HepG2 (cell line): ENCODE results near the gene SNRPD3. TPM values are rescaled to one million over a fixed set of nuclear protein-coding genes. Genes with fewer than 3 reads are reported as not detected.

Source experiments
- CHCHD3 ChIP-seq: sonication (generic); formaldehyde crosslinking; IDR thresholded peaks from 2 replicates; pipeline ENCODE4 v1.8.0; 2022; ENCODE audit warnings: mild to moderate bottlenecking, missing genetic modification reagents, moderate library complexity
- CREM ChIP-seq, 2 experiments: sonication (generic) in 1 of 2; formaldehyde crosslinking in 1 of 2; IDR thresholded peaks; 2 replicates each; pipeline versions ENCODE4 v1.4.0 to v1.6.1; 2016 to 2020; ENCODE audit warnings: antibody characterized with exemption in 1 of 2, mild to moderate bottlenecking in 1 of 2, missing genetic modification reagents in 1 of 2
- GTF3A ChIP-seq: sonication (generic); formaldehyde crosslinking; conservative IDR thresholded peaks from 2 replicates; pipeline ENCODE4 v1.4.0; 2020; ENCODE audit warnings: mild to moderate bottlenecking, missing genetic modification reagents
- NFKB2 ChIP-seq: sonication (generic); formaldehyde crosslinking; IDR thresholded peaks from 2 replicates; pipeline ENCODE4 v1.4.0; 2020; ENCODE audit warnings: missing genetic modification reagents, borderline replicate concordance
- RBFOX2 ChIP-seq: fragments of 200-400 bp; formaldehyde crosslinking; IDR thresholded peaks from 2 replicates; pipeline ENCODE4 v1.6.1; 2017; ENCODE audit warnings: low read depth, mild to moderate bottlenecking, low read length
- RELA ChIP-seq: sonication (generic); formaldehyde crosslinking; IDR thresholded peaks from 2 replicates; pipeline ENCODE4 v1.4.0; 2020; ENCODE audit warnings: missing genetic modification reagents
- RNF219 ChIP-seq: sonication (generic); formaldehyde crosslinking; IDR thresholded peaks from 2 replicates; pipeline ENCODE4 v1.5.0; 2020; ENCODE audit warnings: mild to moderate bottlenecking, missing genetic modification reagents
- SETDB1 ChIP-seq: sonication (generic); formaldehyde crosslinking; IDR thresholded peaks from 2 replicates; pipeline ENCODE4 v1.5.1; 2020; ENCODE audit warnings: missing genetic modification reagents, mild to moderate bottlenecking, borderline replicate concordance
- STAG1 ChIP-seq: sonication (generic); formaldehyde crosslinking; IDR thresholded peaks from 2 replicates; pipeline ENCODE4 v1.4.0; 2020; ENCODE audit warnings: missing genetic modification reagents
- TBL1XR1 ChIP-seq: fragments of 150-350 bp; IDR thresholded peaks from 2 replicates; pipeline ENCODE4 v1.6.1; 2014; ENCODE audit warnings: borderline replicate concordance, low read length; ENCODE audit not compliant: partially characterized antibody
- UBTF ChIP-seq: sonication (generic); formaldehyde crosslinking; IDR thresholded peaks from 2 replicates; pipeline ENCODE4 v1.4.0; 2020; ENCODE audit warnings: mild to moderate bottlenecking, missing genetic modification reagents
- ZFY ChIP-seq: sonication (generic); formaldehyde crosslinking; IDR thresholded peaks from 2 replicates; pipeline ENCODE4 v1.4.0; 2020; ENCODE audit warnings: missing genetic modification reagents
- ZNF761 ChIP-seq: sonication (generic); formaldehyde crosslinking; conservative IDR thresholded peaks from 2 replicates; pipeline ENCODE4 v1.4.0; 2020; ENCODE audit warnings: mild to moderate bottlenecking, missing genetic modification reagents
- ZNF780A ChIP-seq: sonication (generic); formaldehyde crosslinking; IDR thresholded peaks from 2 replicates; pipeline ENCODE4 v1.8.0; 2022; ENCODE audit warnings: mild to moderate bottlenecking, missing genetic modification reagents, moderate library complexity
- polyA plus RNA-seq, 8 experiments: library from polyadenylated mRNA; depleted of rRNA in 3 of 8; stranded (reverse) in 7 of 8; unstranded in 1 of 8; fragments of >200 nt; fragmentation: Illumina TruSeq in 4 of 8; extraction: Trizol in 4 of 8; gene quantifications; 2 replicates each; pipeline versions ENCODE4 v1.2.1 to v1.2.3, GENCODE V29; 2011 to 2016; ENCODE audit warnings: low read depth in 4 of 8, missing spikeins in 1 of 8, mixed read lengths in 1 of 8; ENCODE audit not compliant: insufficient read depth in 1 of 8
- total RNA-seq, 5 experiments: library from RNA; depleted of rRNA; stranded (reverse); fragments of >200 nt; fragmentation: Illumina TruSeq; extraction: Trizol; gene quantifications; 2 replicates each; pipeline ENCODE4 v1.2.3, GENCODE V29; 2016; ENCODE audit warnings: low read depth in 1 of 5
- TF ChIP-seq, protein P1 (sequence below): IDR thresholded peaks from 2 replicates; pipeline ENCODE4 v1.6.1; 2016; ENCODE audit warnings: mild to moderate bottlenecking
- TF ChIP-seq, protein P2 (sequence below): sonication (generic); formaldehyde crosslinking; IDR thresholded peaks from 2 replicates; pipeline ENCODE4 v1.4.0; 2020; ENCODE audit warnings: missing genetic modification reagents, mild to moderate bottlenecking, borderline replicate concordance

Gene SNRPD3
- total and polyA plus RNA-seq, 2 of the 13 experiments (the other 11 are each of a cell fraction or from before 2014, with no cell fraction given), result 110 to 209 TPM

DNA sequence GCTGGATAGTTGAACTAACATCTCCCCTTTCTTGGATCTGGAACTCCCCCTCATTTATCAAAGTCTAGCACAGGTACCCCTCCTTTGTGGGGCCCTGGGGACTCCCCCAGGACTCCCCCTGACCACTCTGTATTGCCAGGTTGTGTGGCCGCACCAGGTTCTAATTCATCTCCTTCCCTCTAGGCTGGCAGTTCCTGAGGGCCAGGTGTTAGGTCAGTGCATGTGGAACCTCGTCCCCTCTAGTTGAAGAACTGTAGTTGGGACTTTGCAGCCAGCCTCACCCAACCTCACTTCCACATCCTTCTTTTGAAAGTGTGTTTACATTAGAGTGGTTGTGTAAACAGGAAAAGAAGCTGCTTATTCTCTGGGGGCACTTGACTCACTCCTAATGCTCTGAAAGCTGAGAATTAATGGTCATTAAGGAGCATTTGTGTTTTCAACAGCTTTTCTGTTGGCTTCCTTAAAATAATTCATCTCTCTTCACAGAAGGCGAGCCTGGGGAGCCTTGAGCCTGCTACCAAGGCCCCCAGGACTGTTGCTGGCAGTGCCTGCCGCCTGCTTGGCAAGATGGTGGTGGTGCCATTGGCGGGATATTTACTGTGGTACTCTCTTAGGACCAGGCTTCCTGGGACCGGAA lies 48.9 kb upstream of the SNRPD3 start (continued):
- TF ChIP-seq GTF3A (no peak), RNF219 (CRISPR knock-in tag) (no peak; the same call in 1 of the 2 replicates), RBFOX2 (no peak), NFKB2 (CRISPR knock-in tag) (peak; percentile 49; the same call in 1 of the 2 replicates), UBTF (CRISPR knock-in tag) (no peak), ZFY (CRISPR knock-in tag) (no peak), CREM (IDR thresholded peaks at IDR 0.05) (peak; percentile 22; the same call in 1 of the 2 replicates), CREM (CRISPR knock-in tag; IDR thresholded peaks at IDR 0.05) (no peak), ZNF761 (peak; percentile 38; the same call in 1 of the 2 replicates), SETDB1 (CRISPR knock-in tag) (no peak), TBL1XR1 (no peak), RELA (CRISPR knock-in tag) (no peak), CHCHD3 (CRISPR knock-in tag) (no peak), STAG1 (CRISPR knock-in tag) (no peak), ZNF780A (no peak)
- TF ChIP-seq, protein P1, sequence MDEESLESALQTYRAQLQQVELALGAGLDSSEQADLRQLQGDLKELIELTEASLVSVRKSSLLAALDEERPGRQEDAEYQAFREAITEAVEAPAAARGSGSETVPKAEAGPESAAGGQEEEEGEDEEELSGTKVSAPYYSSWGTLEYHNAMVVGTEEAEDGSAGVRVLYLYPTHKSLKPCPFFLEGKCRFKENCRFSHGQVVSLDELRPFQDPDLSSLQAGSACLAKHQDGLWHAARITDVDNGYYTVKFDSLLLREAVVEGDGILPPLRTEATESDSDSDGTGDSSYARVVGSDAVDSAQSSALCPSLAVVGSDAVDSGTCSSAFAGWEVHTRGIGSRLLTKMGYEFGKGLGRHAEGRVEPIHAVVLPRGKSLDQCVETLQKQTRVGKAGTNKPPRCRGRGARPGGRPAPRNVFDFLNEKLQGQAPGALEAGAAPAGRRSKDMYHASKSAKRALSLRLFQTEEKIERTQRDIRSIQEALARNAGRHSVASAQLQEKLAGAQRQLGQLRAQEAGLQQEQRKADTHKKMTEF (CRISPR knock-in tag), result no peak
- TF ChIP-seq, protein P2, sequence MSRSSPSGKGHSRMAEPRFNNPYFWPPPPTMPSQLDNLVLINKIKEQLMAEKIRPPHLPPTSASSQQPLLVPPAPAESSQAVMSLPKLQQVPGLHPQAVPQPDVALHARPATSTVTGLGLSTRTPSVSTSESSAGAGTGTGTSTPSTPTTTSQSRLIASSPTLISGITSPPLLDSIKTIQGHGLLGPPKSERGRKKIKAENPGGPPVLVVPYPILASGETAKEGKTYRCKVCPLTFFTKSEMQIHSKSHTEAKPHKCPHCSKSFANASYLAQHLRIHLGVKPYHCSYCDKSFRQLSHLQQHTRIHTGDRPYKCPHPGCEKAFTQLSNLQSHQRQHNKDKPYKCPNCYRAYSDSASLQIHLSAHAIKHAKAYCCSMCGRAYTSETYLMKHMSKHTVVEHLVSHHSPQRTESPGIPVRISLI, result no peak
